BE2C (cell line): ENCODE measurements around the gene TMEM108.

Experiments
- DNase-seq: peaks from one replicate; pipeline ENCODE4 v3.0.0-alpha.2; 2020
- H3K27me3 ChIP-seq: fragments of 250-450 bp; sonication (Bioruptor Pico); 2 replicates; pipeline ENCODE4 v1.5.1; 2020; ENCODE audit warnings: mild to moderate bottlenecking
- H3K36me3 ChIP-seq: fragments of 250-450 bp; sonication (Bioruptor Pico); 2 replicates; pipeline ENCODE4 v1.5.1; 2020; ENCODE audit warnings: mild to moderate bottlenecking
- H3K4me1 ChIP-seq: fragments of 250-450 bp; sonication (Bioruptor Pico); 2 replicates; pipeline ENCODE4 v1.5.1; 2020
- H3K4me3 ChIP-seq: 2 replicates; pipeline ENCODE4 v1.5.1; 2011; ENCODE audit warnings: low read depth, low read length
- H3K9me3 ChIP-seq: fragments of 250-450 bp; sonication (Bioruptor Pico); 2 replicates; pipeline ENCODE4 v1.5.1; 2020
- TF ChIP-seq, protein P1 (sequence below): IDR thresholded peaks from 2 replicates; pipeline ENCODE4 v1.5.1; 2012; ENCODE audit warnings: mild to moderate bottlenecking, low read depth, low read length

The TMEM108 gene

DNA sequence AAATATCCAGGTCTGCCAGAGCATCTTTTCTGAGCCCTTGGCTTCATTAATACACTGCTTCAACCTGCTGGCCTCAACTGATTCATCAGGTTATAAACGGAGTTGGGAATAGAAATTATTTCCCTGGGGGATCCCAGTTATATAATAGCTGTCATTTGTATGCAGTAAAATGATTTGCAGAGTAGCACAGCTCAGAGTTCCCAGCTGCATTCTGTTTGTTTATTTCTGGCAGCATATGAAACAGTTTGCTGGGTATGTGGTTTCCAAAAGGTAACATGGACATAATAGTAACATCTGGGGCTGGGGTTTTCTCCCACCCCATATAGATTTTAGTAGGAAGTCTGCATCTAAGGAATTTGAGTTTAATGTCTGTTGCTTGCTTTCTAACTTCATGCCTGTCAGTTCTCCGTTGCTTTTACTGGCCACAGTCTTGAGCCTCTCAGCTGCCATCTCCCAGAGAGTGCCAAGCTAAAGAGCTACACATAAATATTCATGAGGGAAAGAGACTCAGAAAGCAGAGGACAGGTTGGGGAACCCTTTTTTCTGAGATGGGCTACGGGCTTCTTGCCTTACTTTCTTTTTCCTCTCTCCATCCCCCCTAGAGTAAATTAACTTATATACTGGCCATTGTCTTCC is 124.6 kb downstream of the TMEM108 start:
- no peaks in the 10 kb centered on the region for H3K27me3 ChIP-seq
- no peak for DNase-seq
- peaks cover 35% of the 10 kb centered on the region for H3K4me1 ChIP-seq
- TF ChIP-seq, protein P1, sequence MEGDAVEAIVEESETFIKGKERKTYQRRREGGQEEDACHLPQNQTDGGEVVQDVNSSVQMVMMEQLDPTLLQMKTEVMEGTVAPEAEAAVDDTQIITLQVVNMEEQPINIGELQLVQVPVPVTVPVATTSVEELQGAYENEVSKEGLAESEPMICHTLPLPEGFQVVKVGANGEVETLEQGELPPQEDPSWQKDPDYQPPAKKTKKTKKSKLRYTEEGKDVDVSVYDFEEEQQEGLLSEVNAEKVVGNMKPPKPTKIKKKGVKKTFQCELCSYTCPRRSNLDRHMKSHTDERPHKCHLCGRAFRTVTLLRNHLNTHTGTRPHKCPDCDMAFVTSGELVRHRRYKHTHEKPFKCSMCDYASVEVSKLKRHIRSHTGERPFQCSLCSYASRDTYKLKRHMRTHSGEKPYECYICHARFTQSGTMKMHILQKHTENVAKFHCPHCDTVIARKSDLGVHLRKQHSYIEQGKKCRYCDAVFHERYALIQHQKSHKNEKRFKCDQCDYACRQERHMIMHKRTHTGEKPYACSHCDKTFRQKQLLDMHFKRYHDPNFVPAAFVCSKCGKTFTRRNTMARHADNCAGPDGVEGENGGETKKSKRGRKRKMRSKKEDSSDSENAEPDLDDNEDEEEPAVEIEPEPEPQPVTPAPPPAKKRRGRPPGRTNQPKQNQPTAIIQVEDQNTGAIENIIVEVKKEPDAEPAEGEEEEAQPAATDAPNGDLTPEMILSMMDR = no peak
- no peak overlapping the region for H3K4me3 ChIP-seq
- H3K36me3 ChIP-seq = peaks cover 39% of the 10 kb centered on the region
- no peaks in the 10 kb centered on the region; the same call in 1 of the 2 replicates for H3K9me3 ChIP-seq

DNA sequence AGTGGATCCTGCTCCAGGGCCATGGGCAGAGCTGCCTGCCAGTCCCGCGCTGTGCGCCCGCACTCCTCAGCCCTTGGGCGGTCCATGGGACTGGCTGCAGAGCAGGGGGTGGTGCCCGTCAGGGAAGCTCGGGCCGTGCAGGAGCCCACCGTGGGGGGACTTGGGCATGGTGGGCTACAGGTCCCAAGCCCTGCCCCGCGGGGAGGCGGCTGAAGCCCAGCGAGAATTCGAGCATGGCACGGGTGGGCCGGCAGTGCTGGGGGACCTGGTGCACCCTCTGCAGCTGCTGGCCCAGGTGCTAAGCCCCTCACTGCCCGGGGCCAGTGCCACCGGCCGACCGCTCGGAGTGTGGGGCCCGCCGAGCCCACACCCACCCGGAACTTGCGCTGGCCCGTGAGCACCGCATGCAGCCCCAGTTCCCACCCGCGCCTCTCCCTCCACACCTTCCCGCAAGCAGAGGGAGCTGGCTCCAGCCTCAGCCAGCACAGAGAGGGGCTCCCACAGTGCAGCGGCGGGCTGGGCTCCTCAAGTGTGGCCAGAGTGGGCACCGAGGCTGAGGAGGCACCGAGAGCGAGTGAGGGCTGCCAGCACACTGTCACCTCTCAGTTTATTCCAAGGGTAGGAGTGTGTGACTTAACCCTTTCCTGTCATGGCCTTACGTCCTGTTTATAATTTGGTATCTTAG is 129.3 kb downstream of the TMEM108 start:
- no peaks in the 10 kb centered on the region; the same call in 1 of the 2 replicates for H3K9me3 ChIP-seq
- H3K4me3 ChIP-seq = no peak overlapping the region

DNA sequence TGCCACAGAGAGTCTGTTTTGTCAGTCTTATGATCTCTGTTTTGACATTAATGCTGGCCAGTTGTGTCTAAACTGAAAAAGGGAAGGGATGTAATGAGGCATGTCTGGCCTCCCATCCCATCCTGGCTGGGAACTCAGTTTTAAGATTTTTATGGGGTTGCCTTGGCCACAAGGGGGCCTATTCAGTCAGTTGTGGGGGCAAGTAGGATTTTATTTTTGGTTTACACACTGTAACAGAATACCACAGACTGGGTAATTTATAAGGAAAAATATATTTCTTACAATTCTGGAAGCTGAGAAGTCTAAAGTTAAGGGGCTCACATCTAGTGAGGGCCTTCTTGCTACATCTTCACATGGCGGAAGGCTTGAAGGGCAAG is 129.8 kb downstream of the TMEM108 start:
- no peak for DNase-seq
- TF ChIP-seq, protein P1 = peak; percentile 35; the same call in 1 of the 2 replicates
- Histone ChIP-seq H3K4me1 (peaks cover 15% of the 10 kb centered on the region), H3K9me3 (no peaks in the 10 kb centered on the region; the same call in 1 of the 2 replicates), H3K36me3 (peaks cover 53% of the 10 kb centered on the region), H3K27me3 (no peaks in the 10 kb centered on the region), H3K4me3 (no peak overlapping the region)

More for the DNA sequence above, 129.3 kb downstream of the TMEM108 start:
- peaks cover 48% of the 10 kb centered on the region for H3K36me3 ChIP-seq
- TF ChIP-seq, protein P1 = no peak
- H3K4me1 ChIP-seq = peaks cover 18% of the 10 kb centered on the region
- H3K27me3 ChIP-seq = no peaks in the 10 kb centered on the region
- DNase-seq = no peak

DNA sequence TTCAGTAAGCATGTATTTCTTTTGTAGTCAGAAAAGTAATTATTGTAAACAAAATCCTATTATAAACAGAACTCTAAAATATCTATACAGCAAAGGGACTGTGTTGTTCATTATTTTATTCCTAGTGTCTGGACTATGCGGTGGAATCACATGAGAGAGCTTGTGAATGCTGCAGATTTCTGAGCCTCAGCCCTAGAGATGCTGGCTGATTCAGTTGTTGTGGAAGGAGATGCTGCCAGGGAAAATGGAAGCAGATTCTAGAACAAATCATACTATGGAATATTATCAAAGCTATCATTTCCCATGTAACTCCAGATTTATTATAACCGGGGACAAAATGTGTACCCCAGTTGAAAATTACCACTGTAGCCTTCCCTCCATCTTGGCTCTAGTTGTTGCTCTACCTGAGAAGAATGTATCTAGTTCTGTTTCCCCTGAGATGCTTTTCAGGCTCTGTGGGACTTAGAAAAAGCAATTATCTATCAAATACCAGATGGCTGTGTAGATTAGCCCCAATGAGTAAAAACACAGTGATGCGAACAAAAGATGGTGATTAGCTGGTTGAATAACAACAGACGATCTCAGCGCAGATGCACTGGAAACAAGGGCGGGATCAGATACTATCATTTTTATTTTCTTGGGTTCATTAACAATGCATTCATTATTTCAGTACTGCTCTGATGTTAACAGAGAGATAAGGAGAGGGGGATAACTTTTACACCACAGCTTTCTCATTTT is 131.3 kb downstream of the TMEM108 start:
- Histone ChIP-seq H3K27me3 (no peaks in the 10 kb centered on the region), H3K36me3 (peaks cover 53% of the 10 kb centered on the region), H3K4me1 (peaks cover 15% of the 10 kb centered on the region), H3K9me3 (no peaks in the 10 kb centered on the region; the same call in 1 of the 2 replicates), H3K4me3 (no peak overlapping the region)
- TF ChIP-seq, protein P1 = no peak
- no peak for DNase-seq

DNA sequence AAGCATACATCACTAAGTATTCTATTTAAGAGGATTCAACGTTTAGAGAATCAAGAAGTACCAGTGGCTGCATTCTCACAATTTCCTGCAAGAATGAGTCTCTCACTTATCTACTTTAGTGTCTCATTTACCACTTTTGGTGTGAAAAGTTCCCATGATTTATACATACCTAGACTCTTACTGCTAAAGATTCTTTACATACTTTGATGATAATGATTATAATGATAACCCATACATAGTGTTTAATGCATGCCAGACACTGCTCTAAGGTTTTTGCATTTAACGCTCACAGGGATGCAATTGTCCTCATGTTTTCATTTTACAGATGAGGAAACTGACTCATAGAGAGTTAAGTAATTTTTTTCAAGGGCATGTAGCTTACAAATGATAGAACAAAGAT is 133.6 kb downstream of the TMEM108 start:
- peaks cover 15% of the 10 kb centered on the region for H3K4me1 ChIP-seq
- H3K27me3 ChIP-seq = no peaks in the 10 kb centered on the region
- no peaks in the 10 kb centered on the region; the same call in 1 of the 2 replicates for H3K9me3 ChIP-seq
- H3K36me3 ChIP-seq = peaks cover 38% of the 10 kb centered on the region
- no peak for DNase-seq
- TF ChIP-seq, protein P1 = no peak
- H3K4me3 ChIP-seq = no peak overlapping the region
